SK-N-MC (cell line): ENCODE results near the gene LSAMP.

Experiments used
- EZH2 ChIP-seq: fragments of 200-600 bp; sonication (generic); IDR thresholded peaks from one replicate; pipeline ENCODE4 v1.6.1; 2017; ENCODE audit warnings: antibody characterized with exemption
- POLR2AphosphoS5 ChIP-seq: IDR thresholded peaks from 2 replicates; pipeline ENCODE4 v1.6.1; 2012; ENCODE audit warnings: mild to moderate bottlenecking, low read depth, low read length, borderline replicate concordance

- TF ChIP-seq POLR2AphosphoS5 (no peak), EZH2 (no peak)
Measured at GRCh38 chr3:116191409-116191808, 253.9 kb downstream of the LSAMP start.
